IMR-90 (cell line): ENCODE results near the gene UTP4.

Source experiments
- BHLHE40 ChIP-seq: fragments of 150-350 bp; IDR thresholded peaks from 2 replicates; pipeline ENCODE4 v1.6.1; 2016; ENCODE audit warnings: mild to moderate bottlenecking, low read depth, low read length
- CEBPB ChIP-seq: IDR thresholded peaks from 2 replicates; pipeline ENCODE4 v1.6.1; 2012; ENCODE audit warnings: low read depth, low read length, improper control_type of control experiment
- CTCF ChIP-seq: conservative IDR thresholded peaks from 2 replicates; pipeline ENCODE4 v1.5.1; 2012; ENCODE audit warnings: mild to moderate bottlenecking, low read depth, low read length, improper control_type of control experiment
- FOS ChIP-seq: fragments of 150-350 bp; IDR thresholded peaks from 2 replicates; pipeline ENCODE4 v1.6.1; 2016; ENCODE audit warnings: low read depth, low read length
- MAFK ChIP-seq: IDR thresholded peaks from 2 replicates; pipeline ENCODE4 v1.6.1; 2012; ENCODE audit warnings: low read depth, low read length, improper control_type of control experiment
- MXI1 ChIP-seq: IDR thresholded peaks from 2 replicates; pipeline ENCODE4 v1.6.1; 2012; ENCODE audit warnings: low read depth, mild to moderate bottlenecking, low read length, moderate library complexity, borderline replicate concordance
- POLR2A ChIP-seq: IDR thresholded peaks from 2 replicates; pipeline ENCODE4 v1.6.1; 2012; ENCODE audit warnings: mild to moderate bottlenecking, low read depth, low read length
- SMC3 ChIP-seq: fragments of 150-350 bp; IDR thresholded peaks from 2 replicates; pipeline ENCODE4 v1.6.1; 2016; ENCODE audit warnings: low read depth, mild to moderate bottlenecking, antibody characterized with exemption, low read length, moderate library complexity
- USF2 ChIP-seq: fragments of 150-350 bp; IDR thresholded peaks from 2 replicates; pipeline ENCODE4 v1.6.1; 2017; ENCODE audit warnings: mild to moderate bottlenecking, antibody characterized with exemption, low read length, low read depth

- TF ChIP-seq MXI1 (no peak), CTCF (peak; percentile 36), SMC3 (0 out of 2 replicates have a peak, but pooled peaks have one; percentile 19), POLR2A (peak; percentile 62), CEBPB (no peak), MAFK (no peak), BHLHE40 (no peak), FOS (no peak), USF2 (no peak)
Observed at GRCh38 chr16:69105501-69106361, 26.7 kb upstream of the UTP4 start, which contains the start of gene HAS3.
